ENCODE measurements around the gene KCNN3. TPM values are rescaled to one million over a fixed set of nuclear protein-coding genes. Genes with fewer than 3 reads are reported as not detected.

KCNN3 gene
- total and polyA plus RNA-seq, 2 of the 8 experiments (the other 6 are each of a cell fraction or from before 2014, with no cell fraction given), result 2.8 to 3.7 TPM

DNA sequence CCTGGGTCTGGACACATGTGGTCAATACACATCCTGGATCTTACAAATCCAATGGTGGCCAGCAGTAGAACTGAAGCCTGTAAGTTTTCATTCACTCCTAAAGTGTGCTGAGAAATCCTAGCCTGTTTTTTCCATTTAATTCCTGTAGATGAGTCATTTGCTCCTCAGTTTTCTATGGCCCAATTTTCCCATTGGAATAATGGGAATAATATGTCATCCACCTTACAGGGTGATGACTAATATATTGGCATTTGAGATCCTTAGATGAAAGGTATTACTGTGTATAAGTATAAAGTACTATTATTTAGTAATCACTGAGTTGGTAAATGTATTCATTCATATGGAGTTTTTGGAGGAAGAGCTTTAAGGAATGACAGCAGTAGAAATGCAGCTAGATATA lies 172.4 kb downstream of the KCNN3 start:
- no peak overlapping the region for H3K56ac ChIP-seq (replicated peaks; ENCODE audit: insufficient read length, low read depth, low read length)
- no peaks in the 10 kb centered on the region for H3K79me1 ChIP-seq (ENCODE audit: low read depth, low read length)
- POLR2A ChIA-PET (ENCODE audit: partially characterized antibody), result no interaction called here
- no peak overlapping the region for H2AK5ac ChIP-seq (ENCODE audit: low read depth, low read length)
- H3K9me3 ChIP-seq (ENCODE audit: insufficient read depth in 2 of 2, low read depth in 1 of 2, low read length in 1 of 2), result no peaks in the 10 kb centered on the region
- no peaks in the 10 kb centered on the region for H3K36me3 ChIP-seq (ENCODE audit: control insufficient read depth in 2 of 4, insufficient read depth in 4 of 4, low read length in 3 of 4)
- H3K27ac ChIP-seq (ENCODE audit: low read depth, low read length), result no peak overlapping the region
- no peak overlapping the region for H3K9ac ChIP-seq (replicated peaks in 1 of 4; ENCODE audit: extremely low read depth in 1 of 4, low read depth in 3 of 4, low read length in 3 of 4)
- no peak overlapping the region for H3K18ac ChIP-seq (ENCODE audit: extremely low read depth, low read length)
- no peak overlapping the region for H4K8ac ChIP-seq (ENCODE audit: extremely low read depth, insufficient read depth, low read length)
- H2BK20ac ChIP-seq (ENCODE audit: low read length), result no peak overlapping the region
- H3K4me3 ChIP-seq (ENCODE audit: extremely low read depth in 1 of 4, insufficient read depth in 2 of 4, low read depth in 3 of 4, low read length in 4 of 4), result no peak overlapping the region
- H2BK15ac ChIP-seq (ENCODE audit: low read length), result no peak overlapping the region
- H3K27me3 ChIP-seq (replicated peaks in 1 of 4; ENCODE audit: control insufficient read depth in 3 of 4, extremely low read depth in 1 of 4, insufficient read depth in 3 of 4, low read length in 3 of 4), result peaks cover 0 to 1% (median 0%) of the 10 kb centered on the region in 4 experiments; a peak in 1 of 7 replicates
- no peak overlapping the region for H3K4ac ChIP-seq (replicated peaks; ENCODE audit: insufficient read length, low read depth, low read length)
- H2AFZ ChIP-seq (ENCODE audit: low read length), result no peak overlapping the region
- no peaks in the 10 kb centered on the region for H4K20me1 ChIP-seq (replicated peaks in 1 of 2; ENCODE audit: control insufficient read depth in 1 of 2, insufficient read depth in 2 of 2, low read length in 2 of 2)
- no peak overlapping the region for H3K23ac ChIP-seq (ENCODE audit: insufficient read length)
- CTCF ChIA-PET (ENCODE audit: partially characterized antibody), result interaction anchor here (0.9 to 1.6 kb wide), 8 partner anchors 9 to 181 kb away, joined by 3 to 7 read pairs (median 3); no protein-coding TSS in a partner anchor
- no peak for FAIRE-seq
- no peaks in the 10 kb centered on the region for H3K79me2 ChIP-seq (ENCODE audit: control insufficient read depth in 1 of 2, insufficient read depth in 2 of 2, low read length in 2 of 2)
- no peak overlapping the region for H2BK120ac ChIP-seq (replicated peaks; ENCODE audit: low read depth, low read length)
- H4K91ac ChIP-seq (replicated peaks; ENCODE audit: insufficient read length, low read length), result no peak overlapping the region
- no peak overlapping the region for H3K14ac ChIP-seq (ENCODE audit: insufficient read length)
- no peaks in the 10 kb centered on the region for H3K4me1 ChIP-seq (replicated peaks in 1 of 4; ENCODE audit: control insufficient read depth in 3 of 4, insufficient read depth in 4 of 4, low read length in 3 of 4)
- no peak overlapping the region for H4K5ac ChIP-seq (ENCODE audit: insufficient read length, low read depth, low read length)
- no peak for DNase-seq (ENCODE audit: low read depth in 1 of 2, low spot score in 2 of 2)
- H2BK12ac ChIP-seq (ENCODE audit: low read depth, low read length), result no peak overlapping the region
- H3K23me2 ChIP-seq (ENCODE audit: low read depth, low read length), result no peaks in the 10 kb centered on the region
- H2BK5ac ChIP-seq (ENCODE audit: low read depth, low read length), result no peak overlapping the region
- no peak overlapping the region for H3K4me2 ChIP-seq (ENCODE audit: insufficient read depth in 1 of 2, low read depth in 2 of 2, low read length in 2 of 2)
- no peak for TF ChIP-seq TEAD4 (IDR thresholded peaks at IDR 0.05; ENCODE audit: low read depth, low read length)
- TF ChIP-seq, protein P1, sequence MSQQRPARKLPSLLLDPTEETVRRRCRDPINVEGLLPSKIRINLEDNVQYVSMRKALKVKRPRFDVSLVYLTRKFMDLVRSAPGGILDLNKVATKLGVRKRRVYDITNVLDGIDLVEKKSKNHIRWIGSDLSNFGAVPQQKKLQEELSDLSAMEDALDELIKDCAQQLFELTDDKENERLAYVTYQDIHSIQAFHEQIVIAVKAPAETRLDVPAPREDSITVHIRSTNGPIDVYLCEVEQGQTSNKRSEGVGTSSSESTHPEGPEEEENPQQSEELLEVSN (IDR thresholded peaks at IDR 0.05), result no peak
- TF ChIP-seq, protein P2, sequence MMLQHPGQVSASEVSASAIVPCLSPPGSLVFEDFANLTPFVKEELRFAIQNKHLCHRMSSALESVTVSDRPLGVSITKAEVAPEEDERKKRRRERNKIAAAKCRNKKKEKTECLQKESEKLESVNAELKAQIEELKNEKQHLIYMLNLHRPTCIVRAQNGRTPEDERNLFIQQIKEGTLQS (IDR thresholded peaks at IDR 0.05; ENCODE audit: insufficient read depth, low read depth, low read length), result no peak
- no peak for TF ChIP-seq NRF1 (IDR thresholded peaks at IDR 0.05; ENCODE audit: low read depth, low read length)
- TF ChIP-seq HDAC2 (IDR thresholded peaks at IDR 0.05; ENCODE audit: borderline replicate concordance in 1 of 2, low read depth in 2 of 2, low read length in 2 of 2), result no peak
- no peak for TF ChIP-seq NANOG (IDR thresholded peaks at IDR 0.05; ENCODE audit: insufficient read depth, low read depth, low read length, poor library complexity, severe bottlenecking)
- TF ChIP-seq JUND (IDR thresholded peaks at IDR 0.05; ENCODE audit: low read length), result no peak
- no peak for TF ChIP-seq POU5F1 (IDR thresholded peaks at IDR 0.05; ENCODE audit: low read depth, low read length)
- TF ChIP-seq ASH2L (IDR thresholded peaks at IDR 0.05; ENCODE audit: low read length), result no peak
- TF ChIP-seq RFX5 (IDR thresholded peaks at IDR 0.05; ENCODE audit: borderline replicate concordance, low read depth, low read length), result no peak
- TF ChIP-seq ZNF274 (IDR thresholded peaks at IDR 0.05; ENCODE audit: borderline replicate concordance, extremely low read depth, low read length), result no peak
- TF ChIP-seq TCF12 (IDR thresholded peaks at IDR 0.05; ENCODE audit: low read depth, low read length), result no peak
- TF ChIP-seq HDAC6 (IDR thresholded peaks at IDR 0.05; ENCODE audit: low read depth, low read length), result no peak
- TF ChIP-seq SP4 (IDR thresholded peaks at IDR 0.05; ENCODE audit: low read length), result no peak
- TF ChIP-seq TAF7 (optimal IDR thresholded peaks at IDR 0.05; ENCODE audit: borderline replicate concordance, low read depth, low read length), result no peak
